GM10266 (cell line): ENCODE measurements around the gene AP2B1.
A peak's percentile ranks its signal among the peaks of the same experiment; 100 is the strongest.

ENCODE experiments used
- DNase-seq: peaks from one replicate; pipeline ENCODE4 v3.0.0; 2012; ENCODE audit errors: extremely low spot score
- TF ChIP-seq, protein P1 (sequence below): IDR thresholded peaks from 2 replicates; pipeline ENCODE4 v1.5.1; 2012; ENCODE audit warnings: mild to moderate bottlenecking, low read depth; ENCODE audit not compliant: control insufficient read depth, insufficient read depth; ENCODE audit errors: missing control alignments

AP2B1 gene

DNA sequence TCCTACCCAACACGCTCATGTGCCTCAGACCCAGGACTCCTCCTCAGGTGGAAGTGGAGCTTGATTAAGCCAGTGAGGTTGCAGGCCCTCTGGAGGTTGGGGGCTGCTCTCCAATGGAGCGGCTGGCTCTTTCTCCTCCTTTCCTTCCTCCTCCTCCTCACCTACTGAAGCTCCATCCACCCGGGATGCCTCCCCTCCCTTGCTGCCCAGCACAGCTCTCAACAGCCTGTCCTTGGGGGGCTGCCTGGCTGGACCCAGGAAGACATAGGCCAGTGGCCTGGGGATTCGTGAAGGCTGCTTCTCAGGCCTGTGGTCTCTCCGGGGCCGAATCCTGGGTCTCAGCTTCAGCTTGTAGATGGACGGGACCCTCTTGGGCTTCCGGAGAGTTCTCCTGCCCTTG is 157.7 kb downstream of the AP2B1 start:
- DNase-seq, result no peak
- TF ChIP-seq, protein P1, sequence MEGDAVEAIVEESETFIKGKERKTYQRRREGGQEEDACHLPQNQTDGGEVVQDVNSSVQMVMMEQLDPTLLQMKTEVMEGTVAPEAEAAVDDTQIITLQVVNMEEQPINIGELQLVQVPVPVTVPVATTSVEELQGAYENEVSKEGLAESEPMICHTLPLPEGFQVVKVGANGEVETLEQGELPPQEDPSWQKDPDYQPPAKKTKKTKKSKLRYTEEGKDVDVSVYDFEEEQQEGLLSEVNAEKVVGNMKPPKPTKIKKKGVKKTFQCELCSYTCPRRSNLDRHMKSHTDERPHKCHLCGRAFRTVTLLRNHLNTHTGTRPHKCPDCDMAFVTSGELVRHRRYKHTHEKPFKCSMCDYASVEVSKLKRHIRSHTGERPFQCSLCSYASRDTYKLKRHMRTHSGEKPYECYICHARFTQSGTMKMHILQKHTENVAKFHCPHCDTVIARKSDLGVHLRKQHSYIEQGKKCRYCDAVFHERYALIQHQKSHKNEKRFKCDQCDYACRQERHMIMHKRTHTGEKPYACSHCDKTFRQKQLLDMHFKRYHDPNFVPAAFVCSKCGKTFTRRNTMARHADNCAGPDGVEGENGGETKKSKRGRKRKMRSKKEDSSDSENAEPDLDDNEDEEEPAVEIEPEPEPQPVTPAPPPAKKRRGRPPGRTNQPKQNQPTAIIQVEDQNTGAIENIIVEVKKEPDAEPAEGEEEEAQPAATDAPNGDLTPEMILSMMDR, result no peak

DNA sequence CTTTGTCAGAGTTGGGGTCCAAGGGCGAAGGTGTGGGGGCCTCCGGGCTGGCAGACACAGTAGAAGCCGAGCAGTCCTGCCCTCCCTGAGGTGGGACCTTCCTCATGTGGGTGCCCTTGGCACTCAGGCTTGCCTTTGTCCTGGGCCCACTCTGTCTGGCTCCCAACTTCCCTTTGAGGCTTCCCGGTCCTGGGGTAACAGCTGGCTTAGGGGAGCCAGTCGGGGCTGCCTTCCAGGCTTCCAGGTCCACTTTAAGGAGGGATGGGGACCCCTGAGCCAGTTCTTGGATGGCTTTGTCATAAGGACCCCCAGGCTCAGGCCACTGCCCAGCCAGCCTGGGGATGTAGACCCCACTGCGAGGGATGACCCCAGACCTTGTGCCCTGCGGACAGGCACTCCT is 158.1 kb downstream of the AP2B1 start:
- TF ChIP-seq, protein P1, result no peak
- no peak for DNase-seq

DNA sequence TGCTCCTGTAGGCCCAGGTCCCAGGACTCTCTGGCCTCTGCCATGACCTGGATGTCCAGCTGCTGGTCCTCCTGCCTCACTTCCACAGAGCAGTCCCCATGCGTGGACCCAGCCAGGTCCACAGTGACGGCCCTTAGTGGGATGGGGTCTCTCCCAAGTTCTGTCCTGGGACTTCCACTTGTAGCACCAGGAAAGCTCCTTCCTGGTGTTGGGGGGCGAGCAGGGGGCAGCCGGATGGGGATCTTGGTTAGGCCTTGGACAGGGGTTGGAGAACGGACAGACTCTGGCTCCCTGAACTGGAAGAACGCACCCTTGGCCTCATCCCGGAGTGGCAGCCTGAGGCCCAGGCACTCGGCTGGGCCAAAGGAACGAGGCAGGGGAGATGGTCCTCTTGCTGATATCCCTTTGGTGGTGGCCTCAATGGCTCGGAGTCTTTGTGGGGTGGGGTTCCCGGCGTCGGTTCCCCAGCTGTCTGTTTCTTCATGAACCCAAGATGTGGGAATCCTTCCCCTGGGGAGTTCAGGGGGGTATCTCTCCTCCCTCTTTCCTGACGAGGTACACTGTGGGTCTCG is 158.7 kb downstream of the AP2B1 start:
- DNase-seq, result no peak
- TF ChIP-seq, protein P1, result no peak

DNA sequence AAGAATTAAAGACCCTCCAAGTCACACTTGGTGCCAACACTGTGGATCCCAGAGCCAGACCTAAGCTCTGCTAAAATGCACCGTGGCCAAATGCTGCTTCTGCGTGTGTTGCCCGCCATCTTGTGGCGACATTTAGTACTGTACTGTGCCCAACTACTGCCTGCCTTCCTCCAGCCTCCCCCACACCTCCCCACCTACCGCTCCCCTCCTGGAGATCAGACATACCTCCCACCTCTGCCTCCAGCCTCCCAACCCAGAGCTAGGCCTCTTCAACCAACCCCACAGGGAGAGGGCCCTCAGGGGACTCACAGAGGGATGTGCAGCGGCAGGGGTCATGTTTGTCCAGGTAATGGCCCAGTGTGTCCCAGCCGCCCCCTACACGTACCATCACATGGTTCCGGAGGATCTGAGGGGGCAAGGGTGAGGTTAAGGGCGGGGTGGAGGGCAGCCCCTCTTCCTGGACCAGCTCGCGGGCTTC is 160.5 kb downstream of the AP2B1 start:
- TF ChIP-seq, protein P1, result peak; percentile 93

DNA sequence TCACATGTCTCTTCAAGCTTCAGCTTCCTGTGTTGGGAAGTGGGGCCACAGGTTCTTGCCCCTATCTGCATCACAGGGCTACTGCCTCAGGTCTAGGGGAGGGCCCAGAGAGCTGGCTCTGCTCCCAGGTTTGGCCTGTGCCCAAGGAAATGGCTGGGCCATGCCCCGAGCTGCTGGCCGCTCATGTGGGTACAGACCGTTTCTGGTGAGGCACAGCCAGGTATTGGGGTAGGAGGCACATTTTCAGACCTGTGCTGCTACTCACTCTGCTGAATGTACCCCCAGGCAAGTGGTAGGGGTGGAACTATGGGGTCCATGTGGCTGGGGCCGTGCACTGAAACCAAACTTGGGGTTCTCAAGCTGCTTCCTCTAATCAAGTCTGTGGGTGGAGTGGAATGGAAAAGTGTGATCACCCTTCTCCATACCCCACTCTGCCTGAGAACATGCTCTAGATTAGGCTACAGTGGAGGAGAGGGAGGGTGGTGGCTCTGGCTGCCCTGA is 161.3 kb downstream of the AP2B1 start:
- TF ChIP-seq, protein P1, result no peak
- DNase-seq, result no peak

More for the DNA sequence above, 160.5 kb downstream of the AP2B1 start:
- DNase-seq, result peak; percentile 90

DNA sequence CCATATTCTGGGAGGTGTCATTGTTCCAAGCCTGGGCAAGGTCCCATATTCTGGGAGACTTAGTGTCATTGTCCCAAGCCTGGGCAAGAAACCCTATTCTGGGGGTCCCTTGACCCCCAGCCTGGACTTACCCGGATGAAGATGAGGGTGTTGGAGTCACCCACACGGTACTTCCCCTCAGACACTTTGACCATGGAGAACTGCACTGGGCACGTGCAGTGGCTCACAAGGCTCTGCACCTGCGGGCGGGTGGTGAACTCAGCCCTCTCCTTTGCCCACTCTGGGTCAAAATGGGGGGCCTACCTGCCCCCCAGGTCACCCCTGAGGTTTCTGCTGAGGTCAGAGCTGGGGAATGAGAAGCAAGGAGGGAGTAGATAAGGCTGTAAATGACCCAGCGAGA is 161.9 kb downstream of the AP2B1 start:
- no peak for DNase-seq

More for the DNA sequence above, 161.9 kb downstream of the AP2B1 start:
- TF ChIP-seq, protein P1, result no peak
